AG20443 (cell line): Measurements from ENCODE around the gene LMX1A.

Experiments
- DNase-seq: peaks from one replicate; pipeline ENCODE4 v3.0.0; 2012; ENCODE audit warnings: low spot score, mixed read lengths

LMX1A gene

GRCh38 chr1:165355977-165356811, at the start of gene LMX1A:
LMX1A (minus strand) TSS chr1:165356715; CDS start chr1:165355559, 1,156 bp downstream.
- DNase-seq, result peak; percentile 82

- DNase-seq, result peak; percentile 36
Observed at GRCh38 chr1:165403835-165404482, 47.4 kb upstream of the LMX1A start.

GRCh38 chr1:165402517-165403111, 46.1 kb upstream of the LMX1A start:
- DNase-seq, result no peak

- DNase-seq, result peak; percentile 92
Observed at GRCh38 chr1:165397944-165398343, 41.4 kb upstream of the LMX1A start.

DNA sequence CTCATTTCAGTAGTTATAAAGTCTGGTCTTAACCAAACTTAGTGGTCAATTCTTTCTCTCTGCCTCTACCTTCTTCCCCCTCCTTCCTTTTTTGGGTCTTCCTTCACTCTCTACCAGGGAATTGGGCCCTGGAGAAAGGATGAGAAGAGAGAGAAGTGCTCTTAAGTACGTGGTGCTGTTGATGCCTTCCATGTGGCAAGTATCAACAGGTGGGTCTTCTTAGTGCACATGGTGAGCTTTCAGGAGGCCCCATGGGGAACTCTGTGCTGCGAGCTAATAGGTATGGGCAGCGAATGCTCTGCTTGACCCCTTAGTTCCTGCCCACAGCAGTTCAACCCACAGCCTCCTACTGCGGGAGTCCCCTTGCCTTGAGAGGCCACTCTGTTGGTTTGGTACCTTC, 39.4 kb upstream of the LMX1A start:
- no peak for DNase-seq

- DNase-seq, result no peak
Observed at GRCh38 chr1:165395478-165395877, 39.0 kb upstream of the LMX1A start.

GRCh38 chr1:165392634-165393571, 36.4 kb upstream of the LMX1A start:
- DNase-seq, result peak; percentile 97

DNA sequence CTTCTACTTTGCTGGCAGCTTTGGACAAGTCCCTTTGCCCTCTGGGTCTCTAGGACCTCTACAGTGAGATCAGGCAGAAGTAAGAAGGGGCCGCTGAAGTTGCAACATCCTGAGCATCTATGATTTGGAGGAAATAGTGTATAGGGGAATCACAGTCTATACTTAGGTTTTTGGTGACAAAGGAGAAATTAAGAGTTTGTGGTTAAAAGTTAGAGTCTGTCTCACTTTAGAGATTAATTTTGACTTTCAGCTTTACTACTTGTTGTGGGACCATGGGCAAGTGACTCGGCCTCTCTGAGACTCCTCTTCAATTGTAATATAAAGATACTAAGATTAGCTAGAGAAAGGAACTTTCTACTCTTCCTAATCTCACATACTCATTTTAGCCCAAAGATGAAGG, 33.1 kb upstream of the LMX1A start:
- DNase-seq, result no peak

GRCh38 chr1:165387961-165388360, 31.4 kb upstream of the LMX1A start:
- DNase-seq, result peak; percentile 39

GRCh38 chr1:165387505-165387904, 31.0 kb upstream of the LMX1A start:
- no peak for DNase-seq

DNA sequence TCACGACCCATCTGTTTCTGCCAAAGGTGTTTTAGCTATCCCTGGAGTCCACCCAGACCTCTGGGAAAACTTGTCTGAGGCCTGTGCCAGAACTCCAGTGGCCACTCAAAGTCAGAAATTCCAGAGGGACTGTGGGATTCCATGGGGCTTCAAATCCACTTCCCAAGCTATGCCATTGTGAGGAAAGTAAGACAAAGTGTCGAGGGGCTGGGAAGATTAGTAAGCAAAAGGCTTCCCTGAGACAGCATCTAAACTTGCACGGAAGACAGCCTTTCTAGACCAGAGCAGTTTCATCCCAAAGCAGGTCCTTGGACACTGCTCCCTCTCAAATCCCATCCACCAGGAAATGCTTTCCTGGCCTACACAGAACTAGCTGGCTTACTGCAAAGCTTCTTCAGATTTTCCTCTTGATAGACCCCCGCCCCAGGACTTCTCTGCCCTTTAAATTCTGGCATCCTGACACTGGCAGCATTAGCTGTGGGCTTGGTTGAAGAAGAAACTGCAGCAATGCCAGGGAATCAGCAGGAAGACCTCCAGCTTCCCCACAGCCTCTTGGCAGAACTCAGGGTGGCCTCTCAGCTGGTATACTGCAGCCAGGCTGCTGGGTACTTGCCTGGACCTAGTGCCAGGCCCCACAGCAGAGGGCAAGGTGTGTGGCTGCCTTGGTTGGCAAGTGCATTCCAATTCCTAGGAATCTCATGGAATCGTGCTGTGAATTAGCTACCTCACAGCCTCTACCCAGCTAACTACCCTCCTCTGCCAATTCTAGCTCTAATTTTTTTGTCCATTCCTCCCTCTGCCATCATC, 27.3 kb upstream of the LMX1A start:
- peak; percentile 16 for DNase-seq

DNA sequence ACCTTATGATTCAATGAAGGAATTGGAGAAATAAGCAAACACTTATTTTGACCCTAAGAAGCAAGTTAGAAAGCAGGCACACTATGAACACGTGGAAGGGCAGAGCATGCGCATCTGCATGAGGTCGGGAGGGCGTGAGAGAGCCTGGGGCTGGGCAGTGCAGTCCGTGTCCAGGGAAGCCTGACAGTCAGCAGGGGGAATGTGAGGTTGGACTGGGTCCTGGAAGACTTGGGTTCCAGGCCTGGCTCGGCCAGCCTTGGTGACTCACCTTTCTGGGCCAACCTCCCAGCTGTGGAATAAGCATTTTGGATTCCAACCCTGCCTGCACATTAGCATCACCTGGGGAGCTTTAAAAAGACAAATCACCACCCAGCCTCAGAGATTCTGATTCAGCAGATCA, 26.6 kb upstream of the LMX1A start:
- DNase-seq, result peak; percentile 95

DNA sequence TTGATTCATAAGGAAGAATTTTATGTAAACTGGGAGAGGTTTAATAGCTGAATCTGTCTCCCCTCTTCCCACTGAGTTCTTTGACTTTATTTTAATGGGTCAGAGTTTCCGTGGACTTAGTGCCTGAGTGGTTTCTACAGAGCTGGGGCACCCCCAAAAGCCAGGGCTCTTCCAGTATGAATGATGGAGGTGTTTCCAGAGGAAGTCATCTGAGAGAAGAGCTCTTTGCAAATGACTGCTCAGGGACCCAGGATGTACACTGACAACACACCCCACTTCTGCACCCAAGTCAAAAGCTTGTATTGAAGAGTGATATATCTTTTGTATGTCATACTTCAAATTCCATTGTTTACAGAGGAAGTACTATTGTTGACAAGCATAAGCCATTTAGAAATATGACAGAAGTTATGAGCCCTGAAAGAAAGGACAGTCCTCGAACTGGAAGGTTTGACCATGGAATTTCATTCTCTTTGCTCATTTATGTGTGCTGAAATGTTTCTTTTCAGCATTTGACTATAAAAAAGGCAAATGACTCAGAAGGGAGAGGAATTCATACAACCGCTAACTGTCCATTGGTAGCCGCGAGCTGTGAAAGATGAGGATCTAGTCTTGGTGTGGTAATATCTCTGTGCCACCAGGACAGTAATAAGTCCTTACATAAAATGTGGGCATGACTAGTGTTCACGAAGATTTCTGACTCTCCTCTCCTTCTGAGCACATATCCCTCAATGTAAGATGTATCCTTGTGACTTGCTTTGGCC, 25.4 kb upstream of the LMX1A start:
- peak; percentile 17 for DNase-seq

DNA sequence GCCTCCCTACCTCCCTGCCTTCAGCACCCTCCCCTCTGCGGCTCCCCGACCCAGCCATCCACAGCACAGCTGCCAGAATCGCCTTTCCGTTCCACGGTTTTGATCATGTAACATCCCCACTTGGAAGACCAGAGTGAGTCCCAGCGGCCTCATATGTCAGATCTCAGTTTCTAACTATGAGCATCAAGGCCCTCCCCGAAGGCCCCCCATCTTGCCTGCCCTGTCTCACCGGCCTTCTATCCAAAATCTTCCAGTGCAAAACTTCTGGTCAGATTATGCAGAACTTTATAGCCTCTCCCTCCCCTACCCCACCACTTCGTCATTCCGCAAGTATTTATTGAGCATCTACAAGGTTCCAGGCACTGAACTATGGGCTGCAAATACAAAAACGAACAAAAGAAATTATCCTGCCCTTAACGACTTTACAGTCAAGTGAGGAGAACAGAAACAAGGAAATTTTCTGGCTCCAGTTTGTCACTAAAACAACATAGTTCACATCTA, 20.3 kb upstream of the LMX1A start:
- no peak for DNase-seq

GRCh38 chr1:165376041-165376810, 19.7 kb upstream of the LMX1A start:
- peak; percentile 90 for DNase-seq

DNA sequence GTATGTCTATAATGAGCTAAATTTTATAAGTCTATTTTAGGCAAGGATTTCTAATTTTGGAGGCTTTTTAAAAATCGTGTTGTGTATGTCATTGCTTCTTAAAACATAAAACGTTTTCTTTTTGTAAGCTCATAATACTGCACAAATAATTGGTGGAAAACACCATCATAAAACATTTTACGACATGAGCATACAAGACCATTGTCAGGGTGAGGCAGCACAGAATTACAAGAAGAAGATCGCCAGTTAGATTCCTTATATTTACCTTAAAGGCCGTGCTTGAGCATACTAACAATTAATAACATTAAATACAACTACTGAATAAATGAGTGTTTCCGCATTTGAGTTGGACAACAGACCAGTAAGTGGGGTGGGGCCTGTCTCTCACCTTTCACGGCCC, 19.1 kb upstream of the LMX1A start:
- DNase-seq, result no peak

- DNase-seq, result no peak
Observed at GRCh38 chr1:165371588-165372225, 15.2 kb upstream of the LMX1A start.

DNA sequence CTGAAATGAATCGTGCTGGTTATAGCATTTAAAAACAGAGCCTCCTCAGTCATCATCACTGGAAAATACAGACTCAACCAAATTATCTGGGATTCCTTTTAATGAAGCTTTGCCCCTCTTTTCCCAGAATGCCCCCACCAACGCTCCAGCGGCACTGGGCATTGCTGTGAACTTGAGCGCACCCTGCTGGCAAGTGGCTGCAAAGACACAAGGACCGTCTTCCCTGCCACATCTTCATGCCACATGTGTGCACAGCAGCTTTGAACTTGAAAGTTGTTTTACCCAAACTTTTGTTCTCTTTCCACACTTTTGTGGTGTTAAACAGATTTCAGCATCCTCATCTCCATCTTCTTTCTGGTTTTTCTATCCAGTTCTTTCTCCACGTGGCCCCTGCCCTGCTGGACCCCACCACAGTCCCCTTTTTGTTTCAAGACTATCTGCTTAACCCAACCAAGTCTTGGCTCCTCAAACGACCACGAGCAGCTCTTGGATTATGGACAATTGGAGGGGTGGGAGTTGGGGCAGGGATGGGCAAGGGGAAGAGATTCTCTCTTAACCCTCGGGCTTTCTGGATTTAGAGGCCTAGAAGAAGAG, 12.8 kb upstream of the LMX1A start:
- peak; percentile 83 for DNase-seq
